Activated CD4-positive, alpha-beta T cell treated with anti-CD3 and anti-CD28 coated beads for 4 hours (primary cell): ENCODE results near the gene SP8.

ENCODE experiments used
- DNase-seq, 2 donors: peaks; one replicate each; pipeline ENCODE4 v3.0.0-alpha.2; 2020

The SP8 gene

DNA sequence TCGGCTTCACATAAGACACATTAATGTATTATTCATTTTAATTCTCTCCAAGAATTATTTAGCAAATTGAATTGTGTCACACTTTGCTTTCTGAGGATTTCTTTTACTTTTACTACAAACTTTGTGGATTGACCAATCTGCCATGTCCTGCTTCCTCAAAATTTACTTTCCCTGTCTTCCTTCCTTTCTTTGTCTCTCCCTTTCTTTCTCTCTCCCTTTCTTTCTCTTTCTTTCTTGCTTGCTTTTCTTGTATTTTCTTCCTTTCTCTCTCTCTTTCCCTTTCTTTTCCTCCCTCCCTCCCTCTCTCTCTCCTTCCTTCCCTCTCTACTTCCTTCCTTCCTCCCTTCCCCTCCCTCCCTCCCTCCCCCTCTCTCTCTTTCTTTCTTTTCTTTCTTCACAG lies 37.8 kb downstream of the SP8 start:
- DNase-seq, result no peak

GRCh38 chr7:20747001-20747400 lies 39.7 kb downstream of the SP8 start:
- DNase-seq, result no peak

GRCh38 chr7:20745702-20746101 lies 41.0 kb downstream of the SP8 start:
- DNase-seq, result no peak

- no peak for DNase-seq
These were observed 41.7 kb downstream of the SP8 start for GRCh38 chr7:20744954-20745446.

DNA sequence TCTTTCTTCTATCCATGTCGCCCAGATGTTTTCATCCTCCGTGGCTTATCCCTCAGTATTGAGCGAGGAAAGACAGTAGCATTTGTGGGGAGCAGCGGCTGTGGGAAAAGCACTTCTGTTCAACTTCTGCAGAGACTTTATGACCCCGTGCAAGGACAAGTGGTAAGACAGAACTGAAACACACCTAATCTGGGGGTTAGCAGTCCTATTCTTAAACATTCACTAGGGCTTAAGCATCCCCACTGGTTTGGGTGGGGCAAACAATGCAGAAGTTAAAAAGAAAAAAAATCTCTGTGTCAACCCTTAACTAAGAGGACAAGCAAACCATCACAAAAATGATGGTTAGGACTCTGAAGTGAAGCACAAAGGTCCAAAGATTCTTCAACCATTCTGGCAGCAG lies 43.8 kb downstream of the SP8 start:
- DNase-seq, result no peak

- DNase-seq, result no peak
These were observed 44.9 kb downstream of the SP8 start for GRCh38 chr7:20741801-20742200.

DNA sequence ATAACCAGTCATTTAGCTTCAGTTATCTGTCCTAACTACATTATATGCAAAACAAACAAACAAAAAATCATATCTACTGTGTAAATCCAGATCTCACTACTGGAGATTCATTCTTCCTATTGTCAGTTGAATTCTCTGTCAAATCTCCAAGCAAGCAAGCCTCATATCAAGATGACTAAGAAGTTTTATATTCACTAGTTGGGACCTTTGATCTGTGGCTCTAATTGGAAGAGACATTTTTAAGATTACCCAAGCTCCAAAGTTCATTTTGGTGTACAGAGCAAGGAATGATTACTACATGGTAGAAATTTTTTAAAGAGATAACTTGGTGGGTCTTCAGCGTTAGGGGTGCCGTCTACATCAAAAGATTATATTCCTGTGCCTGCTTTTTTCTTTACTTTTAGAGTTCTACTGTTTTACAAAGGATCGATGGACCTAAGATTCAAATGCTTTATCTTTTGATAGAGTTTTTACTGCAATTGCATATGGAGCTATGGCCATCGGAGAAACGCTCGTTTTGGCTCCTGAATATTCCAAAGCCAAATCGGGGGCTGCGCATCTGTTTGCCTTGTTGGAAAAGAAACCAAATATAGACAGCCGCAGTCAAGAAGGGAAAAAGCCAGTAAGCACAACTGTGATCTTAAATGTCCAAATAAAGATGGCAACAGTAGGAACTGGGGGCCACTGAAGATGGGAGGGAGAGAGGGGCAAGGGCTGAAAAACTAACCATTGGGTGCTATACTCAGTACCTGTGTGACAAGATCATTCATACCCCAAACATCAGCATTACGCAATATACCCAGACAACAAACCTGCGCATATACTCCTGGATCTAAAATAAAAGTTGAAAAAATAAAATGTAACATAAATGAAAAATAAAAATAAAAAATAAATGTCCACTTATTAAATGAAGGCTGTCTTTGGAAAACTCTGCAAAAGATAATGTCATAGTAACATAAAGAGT lies 47.9 kb downstream of the SP8 start:
- no peak for DNase-seq

DNA sequence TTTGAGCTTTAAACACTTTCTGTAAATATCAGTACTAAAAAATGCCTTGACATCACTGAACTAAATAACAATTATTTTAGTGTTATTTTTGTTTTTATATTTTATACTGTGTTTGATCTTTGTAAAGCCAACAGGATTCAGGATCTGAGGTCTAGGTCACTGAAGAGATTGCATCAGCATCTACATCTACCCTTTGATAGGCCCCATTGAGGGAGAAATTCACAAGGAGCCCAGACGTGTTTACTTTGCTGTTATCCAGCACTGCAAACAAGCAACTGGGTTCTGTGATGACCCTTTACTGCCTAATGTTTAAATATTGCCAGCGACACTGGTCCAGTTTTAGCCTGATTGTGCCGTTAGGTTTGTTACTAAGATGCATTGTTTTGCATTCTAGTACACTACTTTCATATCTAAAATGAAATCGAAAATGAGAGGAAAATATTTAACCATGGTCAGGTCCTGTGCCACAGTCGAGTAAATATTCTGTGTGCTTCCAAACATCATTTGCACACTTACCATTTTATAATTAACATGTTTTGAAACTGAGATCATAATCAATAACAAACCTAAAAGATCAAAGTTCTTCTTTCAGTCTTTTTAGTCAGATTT lies 48.7 kb downstream of the SP8 start:
- no peak for DNase-seq

- DNase-seq, result no peak
These were observed 51.2 kb downstream of the SP8 start for GRCh38 chr7:20735346-20736065.
